Keratinocyte (primary cell): ENCODE data around the gene SRD5A1. TPM values are rescaled to one million over a fixed set of nuclear protein-coding genes. Genes with fewer than 3 reads are reported as not detected.

Source experiments
- DNase-seq: peaks from one replicate; pipeline ENCODE4 v3.0.0-alpha.2; 2011; ENCODE audit warnings: low read depth, missing footprints, low spot score
- FAIRE-seq: peaks from 2 replicates; lab custom pipeline; 2011; peaks lifted over from hg19 to GRCh38; lab: Jason Lieb, UNC
- H2AFZ ChIP-seq: 2 replicates; pipeline ENCODE4 v1.6.0; 2012; ENCODE audit warnings: low read length, control low read depth, inconsistent platforms; ENCODE audit not compliant: control insufficient read depth
- H3K27ac ChIP-seq: 2 replicates; pipeline ENCODE4 v1.5.1; 2011; ENCODE audit warnings: low read length; ENCODE audit not compliant: control insufficient read depth, insufficient read depth
- H3K27me3 ChIP-seq: 3 replicates; pipeline ENCODE4 v1.6.0; 2011; ENCODE audit warnings: low read length; ENCODE audit not compliant: control insufficient read depth, insufficient read depth; ENCODE audit errors: extremely low read depth
- H3K36me3 ChIP-seq, 2 experiments: 2 replicates in 1 of 2; 3 replicates in 1 of 2; pipeline ENCODE4 v1.5.1; 2011; ENCODE audit warnings: low read length in 2 of 2, mild to moderate bottlenecking in 1 of 2; ENCODE audit not compliant: control insufficient read depth in 2 of 2, insufficient read depth in 2 of 2; ENCODE audit errors: extremely low read depth in 1 of 2
- H3K4me1 ChIP-seq: 3 replicates; pipeline ENCODE4 v1.5.1; 2011; ENCODE audit warnings: low read length; ENCODE audit not compliant: control insufficient read depth, insufficient read depth; ENCODE audit errors: extremely low read depth
- H3K4me2 ChIP-seq: 3 replicates; pipeline ENCODE4 v1.6.0; 2011; ENCODE audit warnings: low read depth, low read length; ENCODE audit not compliant: control insufficient read depth, insufficient read depth; ENCODE audit errors: extremely low read depth
- H3K4me3 ChIP-seq, 3 experiments: fragments of 200-600 bp in 1 of 3; sonication (generic) in 1 of 3; 2 replicates in 2 of 3; 3 replicates in 1 of 3; pipeline ENCODE4 v1.5.1; 2011 to 2016; ENCODE audit warnings: low read length in 3 of 3, mild to moderate bottlenecking in 3 of 3, control low read depth in 2 of 3, inconsistent platforms in 1 of 3, low read depth in 1 of 3, mixed read lengths in 1 of 3, mixed run types in 1 of 3, moderate library complexity in 1 of 3; ENCODE audit not compliant: control insufficient read depth in 2 of 3, insufficient read depth in 2 of 3; ENCODE audit errors: extremely low read depth in 1 of 3
- H3K79me2 ChIP-seq: 2 replicates; pipeline ENCODE4 v1.6.0; 2012; ENCODE audit warnings: low read length; ENCODE audit not compliant: control insufficient read depth, insufficient read depth
- H3K9ac ChIP-seq: 3 replicates; pipeline ENCODE4 v1.6.0; 2011; ENCODE audit warnings: low read length; ENCODE audit not compliant: control insufficient read depth, insufficient read depth; ENCODE audit errors: extremely low read depth
- H3K9me1 ChIP-seq: 3 replicates; pipeline ENCODE4 v1.6.0; 2011; ENCODE audit warnings: low read length; ENCODE audit not compliant: control insufficient read depth, insufficient read depth; ENCODE audit errors: extremely low read depth
- H3K9me3 ChIP-seq: 2 replicates; pipeline ENCODE4 v1.5.1; 2012; ENCODE audit warnings: low read depth, low read length; ENCODE audit not compliant: control insufficient read depth
- H4K20me1 ChIP-seq: 3 replicates; pipeline ENCODE4 v1.6.0; 2011; ENCODE audit warnings: low read length; ENCODE audit not compliant: control insufficient read depth, insufficient read depth; ENCODE audit errors: extremely low read depth
- CTCF ChIP-seq, 3 experiments: IDR thresholded peaks in 1 of 3; conservative IDR thresholded peaks in 1 of 3; optimal IDR thresholded peaks in 1 of 3; 2 replicates in 2 of 3; 3 replicates in 1 of 3; pipeline versions ENCODE3 to v1.5.1; 2011; ENCODE audit warnings: low read length in 3 of 3, mild to moderate bottlenecking in 3 of 3, moderate library complexity in 2 of 3, control low read depth in 1 of 3, inconsistent platforms in 1 of 3; ENCODE audit not compliant: insufficient read depth in 2 of 3; ENCODE audit errors: extremely low read depth in 1 of 3
- EZH2 ChIP-seq: IDR thresholded peaks from one replicate; pipeline ENCODE4 v1.6.1; 2012; ENCODE audit warnings: inconsistent platforms, mild to moderate bottlenecking, low read length, moderate library complexity
- dilution Hi-C: fragments of 300-500 bp; cut with MboI; formaldehyde crosslinking; loops from one replicate; pipeline ENCODE4 v1.7.0; 2020; ENCODE audit warnings: low sequenced_read_pairs; ENCODE audit not compliant: extremely low pct_ligation_motif_present
- polyA plus RNA-seq, 5 experiments: library from polyadenylated mRNA; depleted of rRNA in 3 of 5; stranded (reverse) in 3 of 5; stranded (forward) in 1 of 5; unstranded in 1 of 5; fragments of >200 nt; gene quantifications; 1 replicate in 1 of 5; 2 replicates in 3 of 5; 3 replicates in 1 of 5; pipeline versions ENCODE4 v1.2.1 to v1.2.3, GENCODE V29; 2011 to 2012; ENCODE audit warnings: missing spikeins in 2 of 5, low read depth in 1 of 5, low replicate concordance in 1 of 5

SRD5A1 gene
- polyA plus RNA-seq, 1 donor (not counting 4 experiments of a cell fraction or from before 2014, with no cell fraction given), result 35.4 TPM

DNA sequence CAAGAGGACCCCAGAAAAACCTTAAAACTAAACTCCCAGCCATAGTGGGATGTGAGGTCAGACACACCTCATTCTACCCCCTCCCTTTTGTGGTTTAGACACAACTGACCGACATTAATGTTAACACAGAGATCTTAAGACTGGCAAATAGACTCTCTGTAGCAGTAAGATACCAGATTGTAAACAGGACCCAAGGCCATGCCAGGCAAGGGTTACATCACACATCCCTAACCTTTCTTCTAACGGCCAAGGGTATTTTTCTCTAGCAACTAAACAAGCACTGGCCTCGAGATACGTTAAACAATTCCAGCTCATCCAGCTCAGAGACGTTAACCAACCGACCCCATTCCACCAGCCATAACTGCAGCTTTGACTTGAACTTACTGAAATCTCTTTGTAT is 39.2 kb upstream of the SRD5A1 start:
- Histone ChIP-seq H3K4me1 (peaks cover 4% of the 10 kb centered on the region), H3K9ac (no peak overlapping the region), H3K4me3 (no peak overlapping the region), H4K20me1 (no peaks in the 10 kb centered on the region), H3K9me3 (no peaks in the 10 kb centered on the region), H3K27ac (no peak overlapping the region), H3K4me2 (no peak overlapping the region), H3K79me2 (no peaks in the 10 kb centered on the region), H3K27me3 (no peaks in the 10 kb centered on the region), H2AFZ (no peak overlapping the region), H3K36me3 (peaks cover 5 to 15% of the 10 kb centered on the region in 2 experiments), H3K9me1 (no peaks in the 10 kb centered on the region)
- FAIRE-seq (no peak), DNase-seq (no peak)
- dilution Hi-C loops, result no loop called here
- no peak for TF ChIP-seq CTCF (optimal IDR thresholded peaks at IDR 0.05 in 1 of 3, IDR thresholded peaks at IDR 0.05 in 1 of 3, conservative IDR thresholded peaks at IDR 0.05 in 1 of 3; ENCODE audit: extremely low read depth in 1 of 3, insufficient read depth in 2 of 3, low read length in 3 of 3)
- no peak for TF ChIP-seq EZH2

- FAIRE-seq (no peak), DNase-seq (no peak)
- H3K27me3 ChIP-seq, result no peaks in the 10 kb centered on the region
- TF ChIP-seq CTCF (optimal IDR thresholded peaks at IDR 0.05 in 1 of 3, IDR thresholded peaks at IDR 0.05 in 1 of 3, conservative IDR thresholded peaks at IDR 0.05 in 1 of 3; ENCODE audit: extremely low read depth in 1 of 3, insufficient read depth in 2 of 3, low read length in 3 of 3) (no peak), EZH2 (no peak)
- no peak overlapping the region for H3K27ac ChIP-seq
- dilution Hi-C loops, result no loop called here
- H3K9me1 ChIP-seq, result no peaks in the 10 kb centered on the region
- H3K9ac ChIP-seq, result no peak overlapping the region
- H3K4me2 ChIP-seq, result no peak overlapping the region
- no peaks in the 10 kb centered on the region for H3K79me2 ChIP-seq
- peaks cover 7 to 15% of the 10 kb centered on the region in 2 experiments for H3K36me3 ChIP-seq
- H3K4me1 ChIP-seq, result peaks cover 4% of the 10 kb centered on the region
- H2AFZ ChIP-seq, result no peak overlapping the region
- H4K20me1 ChIP-seq, result no peaks in the 10 kb centered on the region
- no peaks in the 10 kb centered on the region for H3K9me3 ChIP-seq
- no peak overlapping the region for H3K4me3 ChIP-seq
These were observed 37.8 kb upstream of the SRD5A1 start for GRCh38 chr5:6595405-6595804.
